Measurements from ENCODE around the gene TAP1.
A peak's percentile ranks its signal among the peaks of the same experiment; 100 is the strongest.

The TAP1 gene

DNA sequence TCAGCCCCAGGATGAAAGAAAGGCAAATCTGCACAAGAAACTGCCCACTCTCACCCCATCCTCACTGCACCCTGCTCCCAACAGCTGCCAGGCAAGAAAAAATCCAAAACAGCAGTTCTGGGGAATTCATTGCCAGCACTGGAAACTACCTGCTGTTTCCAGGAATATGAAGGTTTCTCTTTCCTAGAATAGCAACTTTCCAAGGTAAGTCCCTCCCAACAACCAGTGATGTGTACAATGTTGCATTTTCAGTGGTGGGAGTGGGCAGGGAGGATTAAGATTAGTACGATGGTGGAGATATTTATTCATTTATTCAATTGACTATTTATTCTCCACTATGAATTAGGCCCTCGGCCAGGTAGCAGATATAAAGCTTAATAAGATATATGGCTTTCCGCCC is 26.5 kb downstream of the TAP1 start:
- H4K8ac ChIP-seq (ENCODE audit: low read depth, low read length), result no peak overlapping the region
- H3K9me3 ChIP-seq (ENCODE audit: insufficient read depth, low read depth, low read length), result no peaks in the 10 kb centered on the region
- WGBS (ENCODE audit: extremely low coverage, insufficient coverage, insufficient read length), result no CpG with 5 or more reads among the region's 3 CpGs

DNA sequence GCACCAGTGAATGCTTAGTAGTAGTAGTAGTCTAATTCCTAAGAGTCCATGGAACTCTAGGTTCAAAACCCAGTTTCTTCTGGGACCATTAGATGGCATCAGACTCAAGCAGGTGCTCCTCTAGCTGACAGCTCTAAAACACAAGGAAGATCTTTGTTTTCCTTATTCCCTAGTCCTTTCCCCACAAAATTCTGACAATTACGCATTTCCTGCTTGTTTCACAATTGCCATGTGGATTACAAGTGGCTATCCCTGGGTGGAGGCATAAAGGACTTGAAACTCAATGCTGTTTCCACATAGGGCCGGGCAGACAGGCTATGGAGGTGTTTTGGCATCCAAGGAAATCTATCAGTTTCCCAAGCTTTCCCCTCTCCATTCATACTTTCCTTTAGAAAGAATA is 27.5 kb downstream of the TAP1 start:
- no peaks in the 10 kb centered on the region for H3K79me2 ChIP-seq (ENCODE audit: control insufficient read depth, insufficient read depth, low read length, poor library complexity)
- H2AFZ ChIP-seq (ENCODE audit: insufficient read depth, low read length, poor library complexity), result no peak overlapping the region
- no peak overlapping the region for H2AK5ac ChIP-seq (ENCODE audit: low read length)
- H3K4ac ChIP-seq (ENCODE audit: low read depth, low read length), result no peak overlapping the region
- no peak overlapping the region for H2BK5ac ChIP-seq (ENCODE audit: low read depth, low read length, poor library complexity)
- H3K18ac ChIP-seq (ENCODE audit: low read length), result no peak overlapping the region
- no peak overlapping the region for H2BK120ac ChIP-seq (ENCODE audit: insufficient read depth, low read length, poor library complexity)
- no peak overlapping the region for H3K14ac ChIP-seq (ENCODE audit: low read length)
- H4K8ac ChIP-seq (ENCODE audit: low read depth, low read length), result no peak overlapping the region
- no CpG with 5 or more reads among the region's 2 CpGs for WGBS (ENCODE audit: extremely low coverage, insufficient coverage, insufficient read length)
- H3K23ac ChIP-seq (ENCODE audit: low read length), result no peak overlapping the region
- no peak overlapping the region for H3K9ac ChIP-seq (ENCODE audit: low read length)
- H3K27me3 ChIP-seq (ENCODE audit: insufficient read depth, low read length), result no peaks in the 10 kb centered on the region
- H4K91ac ChIP-seq (ENCODE audit: low read depth, low read length), result no peak overlapping the region
- no peak overlapping the region for H3K4me3 ChIP-seq (ENCODE audit: low read depth, low read length)
- H3K36me3 ChIP-seq (ENCODE audit: control insufficient read depth in 1 of 2, insufficient read depth in 2 of 2, low read length in 2 of 2), result no peaks in the 10 kb centered on the region
- H3K4me1 ChIP-seq (ENCODE audit: control insufficient read depth in 1 of 2, insufficient read depth in 2 of 2, low read length in 2 of 2), result no peaks in the 10 kb centered on the region
- H3K27ac ChIP-seq (ENCODE audit: low read depth, low read length), result no peak overlapping the region
- no peak overlapping the region for H2BK12ac ChIP-seq (ENCODE audit: low read length)
- no peaks in the 10 kb centered on the region for H3K79me1 ChIP-seq (ENCODE audit: low read length)
- H4K12ac ChIP-seq (ENCODE audit: low read depth, low read length), result no peak overlapping the region
- no peaks in the 10 kb centered on the region for H3K9me3 ChIP-seq (ENCODE audit: insufficient read depth, low read depth, low read length)
- DNase-seq, result peak; percentile 46 to 71
- no peak overlapping the region for H3K4me2 ChIP-seq (ENCODE audit: low read length)

More for the DNA sequence above, 26.5 kb downstream of the TAP1 start:
- Histone ChIP-seq H3K4me3 (ENCODE audit: low read depth, low read length) (no peak overlapping the region), H3K27ac (ENCODE audit: low read depth, low read length) (no peak overlapping the region), H3K4me1 (ENCODE audit: control insufficient read depth in 1 of 2, insufficient read depth in 2 of 2, low read length in 2 of 2) (no peaks in the 10 kb centered on the region), H3K79me2 (ENCODE audit: control insufficient read depth, insufficient read depth, low read length, poor library complexity) (no peaks in the 10 kb centered on the region), H3K79me1 (ENCODE audit: low read length) (no peaks in the 10 kb centered on the region), H3K9ac (ENCODE audit: low read length) (no peak overlapping the region), H3K23ac (ENCODE audit: low read length) (no peak overlapping the region), H3K4me2 (ENCODE audit: low read length) (no peak overlapping the region), H2AFZ (ENCODE audit: insufficient read depth, low read length, poor library complexity) (no peak overlapping the region), H4K12ac (ENCODE audit: low read depth, low read length) (no peak overlapping the region), H3K4ac (ENCODE audit: low read depth, low read length) (no peak overlapping the region), H2BK120ac (ENCODE audit: insufficient read depth, low read length, poor library complexity) (no peak overlapping the region), H3K18ac (ENCODE audit: low read length) (no peak overlapping the region), H3K36me3 (ENCODE audit: control insufficient read depth in 1 of 2, insufficient read depth in 2 of 2, low read length in 2 of 2) (no peaks in the 10 kb centered on the region), H2BK12ac (ENCODE audit: low read length) (no peak overlapping the region), H4K91ac (ENCODE audit: low read depth, low read length) (no peak overlapping the region), H2BK5ac (ENCODE audit: low read depth, low read length, poor library complexity) (no peak overlapping the region), H3K27me3 (ENCODE audit: insufficient read depth, low read length) (no peaks in the 10 kb centered on the region), H2AK5ac (ENCODE audit: low read length) (no peak overlapping the region), H3K14ac (ENCODE audit: low read length) (no peak overlapping the region)
- DNase-seq, result no peak

DNA sequence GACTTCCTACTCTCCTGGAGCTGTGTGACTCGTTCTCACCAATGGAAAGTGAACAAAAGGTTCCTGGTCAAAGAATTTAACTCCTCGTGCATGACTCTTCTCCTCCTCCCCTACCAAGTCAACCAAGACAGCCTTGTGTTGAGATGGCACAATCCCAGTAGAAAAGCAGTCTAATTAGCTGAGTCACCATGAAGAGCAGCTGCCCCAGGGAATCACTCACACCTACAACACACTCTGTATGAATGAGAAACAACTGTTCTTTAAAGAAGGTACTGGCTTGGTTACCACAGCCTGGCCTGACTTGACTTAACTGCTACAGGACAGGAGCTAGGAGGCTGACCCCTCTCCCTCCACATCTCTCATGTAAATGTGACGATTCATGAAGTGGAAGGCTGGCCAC is 33.8 kb downstream of the TAP1 start:
- Histone ChIP-seq H2BK12ac (ENCODE audit: low read length) (no peak overlapping the region), H3K9me3 (ENCODE audit: insufficient read depth, low read depth, low read length) (no peaks in the 10 kb centered on the region), H3K27ac (ENCODE audit: low read depth, low read length) (no peak overlapping the region), H2AK5ac (ENCODE audit: low read length) (no peak overlapping the region), H3K4me2 (ENCODE audit: low read length) (no peak overlapping the region), H3K27me3 (ENCODE audit: insufficient read depth, low read length) (no peaks in the 10 kb centered on the region), H3K4me3 (ENCODE audit: low read depth, low read length) (no peak overlapping the region), H4K91ac (ENCODE audit: low read depth, low read length) (no peak overlapping the region), H3K14ac (ENCODE audit: low read length) (no peak overlapping the region), H3K4ac (ENCODE audit: low read depth, low read length) (no peak overlapping the region), H3K9ac (ENCODE audit: low read length) (no peak overlapping the region), H2BK5ac (ENCODE audit: low read depth, low read length, poor library complexity) (no peak overlapping the region), H3K18ac (ENCODE audit: low read length) (no peak overlapping the region), H3K79me2 (ENCODE audit: control insufficient read depth, insufficient read depth, low read length, poor library complexity) (no peaks in the 10 kb centered on the region), H3K4me1 (ENCODE audit: control insufficient read depth in 1 of 2, insufficient read depth in 2 of 2, low read length in 2 of 2) (peaks cover 13 to 15% of the 10 kb centered on the region in 2 experiments), H3K23ac (ENCODE audit: low read length) (no peak overlapping the region), H2BK120ac (ENCODE audit: insufficient read depth, low read length, poor library complexity) (no peak overlapping the region), H3K36me3 (ENCODE audit: control insufficient read depth in 1 of 2, insufficient read depth in 2 of 2, low read length in 2 of 2) (no peaks in the 10 kb centered on the region), H3K79me1 (ENCODE audit: low read length) (peaks cover 3% of the 10 kb centered on the region), H2AFZ (ENCODE audit: insufficient read depth, low read length, poor library complexity) (no peak overlapping the region), H4K12ac (ENCODE audit: low read depth, low read length) (no peak overlapping the region), H4K8ac (ENCODE audit: low read depth, low read length) (no peak overlapping the region)
- WGBS (ENCODE audit: extremely low coverage, insufficient coverage, insufficient read length), result no CpG with 5 or more reads among the region's 3 CpGs
- DNase-seq, result peak; percentile 87 to 91

DNA sequence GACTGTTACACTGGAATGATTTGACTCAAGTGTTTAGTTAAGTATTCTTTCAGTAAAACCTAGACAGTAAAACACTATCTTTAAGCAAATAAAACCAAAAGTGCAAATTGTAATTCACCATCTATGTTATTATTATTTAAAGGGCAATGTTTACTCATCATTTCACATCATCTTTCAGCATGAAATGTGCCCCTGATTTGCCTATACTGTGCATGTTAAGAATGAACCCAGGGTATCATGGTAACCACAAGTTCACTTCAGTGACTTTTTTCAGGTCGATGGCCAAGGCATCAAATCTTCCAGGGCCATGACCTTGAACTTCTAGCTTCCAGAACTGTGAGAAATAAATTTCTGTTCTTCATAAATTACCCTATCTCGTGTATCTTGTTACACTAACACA is 34.6 kb downstream of the TAP1 start:
- H3K79me1 ChIP-seq (ENCODE audit: low read length), result peaks cover 3% of the 10 kb centered on the region
- H3K79me2 ChIP-seq (ENCODE audit: control insufficient read depth, insufficient read depth, low read length, poor library complexity), result no peaks in the 10 kb centered on the region
- peaks cover 13 to 15% of the 10 kb centered on the region in 2 experiments for H3K4me1 ChIP-seq (ENCODE audit: control insufficient read depth in 1 of 2, insufficient read depth in 2 of 2, low read length in 2 of 2)
- no peak overlapping the region for H3K4me3 ChIP-seq (ENCODE audit: low read depth, low read length)
- WGBS (ENCODE audit: extremely low coverage, insufficient coverage, insufficient read length), result no CpG with 5 or more reads among the region's 2 CpGs
- no peak overlapping the region for H2BK12ac ChIP-seq (ENCODE audit: low read length)
- H4K91ac ChIP-seq (ENCODE audit: low read depth, low read length), result no peak overlapping the region
- no peak overlapping the region for H3K9ac ChIP-seq (ENCODE audit: low read length)
- H4K12ac ChIP-seq (ENCODE audit: low read depth, low read length), result no peak overlapping the region
- no peak overlapping the region for H3K18ac ChIP-seq (ENCODE audit: low read length)
- H3K27ac ChIP-seq (ENCODE audit: low read depth, low read length), result no peak overlapping the region
- H4K8ac ChIP-seq (ENCODE audit: low read depth, low read length), result no peak overlapping the region
- H2AFZ ChIP-seq (ENCODE audit: insufficient read depth, low read length, poor library complexity), result no peak overlapping the region
- DNase-seq, result no peak
- H3K23ac ChIP-seq (ENCODE audit: low read length), result no peak overlapping the region
- H3K9me3 ChIP-seq (ENCODE audit: insufficient read depth, low read depth, low read length), result no peaks in the 10 kb centered on the region
- H3K36me3 ChIP-seq (ENCODE audit: control insufficient read depth in 1 of 2, insufficient read depth in 2 of 2, low read length in 2 of 2), result no peaks in the 10 kb centered on the region
- no peaks in the 10 kb centered on the region for H3K27me3 ChIP-seq (ENCODE audit: insufficient read depth, low read length)
- no peak overlapping the region for H3K14ac ChIP-seq (ENCODE audit: low read length)
- H2BK5ac ChIP-seq (ENCODE audit: low read depth, low read length, poor library complexity), result no peak overlapping the region
- no peak overlapping the region for H2BK120ac ChIP-seq (ENCODE audit: insufficient read depth, low read length, poor library complexity)
- no peak overlapping the region for H3K4ac ChIP-seq (ENCODE audit: low read depth, low read length)
- H3K4me2 ChIP-seq (ENCODE audit: low read length), result no peak overlapping the region
- H2AK5ac ChIP-seq (ENCODE audit: low read length), result no peak overlapping the region

All from trophoblast cell (in vitro differentiated cells and primary cell).